K562 (cell line): ENCODE results near the gene UBE2O. TPM values are rescaled to one million over a fixed set of nuclear protein-coding genes. Genes with fewer than 3 reads are reported as not detected.

Experiments used
- ARID1B ChIP-seq: fragments of 450-650 bp; IDR thresholded peaks from 2 replicates; pipeline ENCODE4 v1.6.1; 2016; ENCODE audit warnings: antibody characterized with exemption, mild to moderate bottlenecking, inconsistent platforms
- C11orf30 ChIP-seq: fragments of 450-650 bp; IDR thresholded peaks from 2 replicates; pipeline ENCODE4 v1.6.1; 2016; ENCODE audit warnings: low read depth, mild to moderate bottlenecking
- GABPA ChIP-seq: fragments of 200-800 bp; sonication (Bioruptor generic); conservative IDR thresholded peaks from 2 replicates; pipeline ENCODE4 v1.6.1; 2016; ENCODE audit warnings: low read depth, missing genetic modification characterization, missing compliant biosample characterization
- HDAC8 ChIP-seq: fragments of 450-650 bp; IDR thresholded peaks from 2 replicates; pipeline ENCODE4 v1.6.1; 2016; ENCODE audit warnings: mild to moderate bottlenecking, missing genetic modification characterization, moderate library complexity, missing compliant biosample characterization
- MBD2 ChIP-seq: sonication (generic); IDR thresholded peaks from 2 replicates; pipeline ENCODE4 v1.6.1; 2016; ENCODE audit warnings: low read depth, borderline replicate concordance
- NR2C2 ChIP-seq, 2 experiments: fragments of 200-800 bp in 1 of 2; sonication (Bioruptor generic) in 1 of 2; sonication (generic) in 1 of 2; formaldehyde crosslinking in 1 of 2; IDR thresholded peaks; 2 replicates each; pipeline versions ENCODE4 v1.6.1 to v1.8.0; 2016 to 2022; ENCODE audit warnings: mild to moderate bottlenecking in 1 of 2, missing compliant biosample characterization in 1 of 2, missing genetic modification characterization in 1 of 2, missing genetic modification reagents in 1 of 2
- NR4A1 ChIP-seq, 2 experiments: fragments of 250-450 bp in 1 of 2; fragments of 450-650 bp in 1 of 2; sonication (Bioruptor Pico) in 1 of 2; IDR thresholded peaks; 2 replicates each; pipeline versions ENCODE4 v1.4.0 to v1.6.1; 2016 to 2020; ENCODE audit warnings: mild to moderate bottlenecking in 2 of 2, missing compliant biosample characterization in 1 of 2, missing genetic modification characterization in 1 of 2, moderate library complexity in 1 of 2
- SRF ChIP-seq, 2 experiments: fragments of 250-450, 450-650 bp in 1 of 2; sonication (Bioruptor Pico) in 1 of 2; sonication (generic) in 1 of 2; formaldehyde crosslinking; IDR thresholded peaks; 2 replicates each; pipeline versions ENCODE4 v1.5.0 to v1.5.1; 2020 to 2022; ENCODE audit warnings: mild to moderate bottlenecking in 1 of 2, missing genetic modification reagents in 1 of 2
- SUPT5H ChIP-seq: fragments of 450-650 bp; IDR thresholded peaks from 2 replicates; pipeline ENCODE4 v1.6.1; 2016
- polyA plus RNA-seq, 8 experiments: library from polyadenylated mRNA; depleted of rRNA in 4 of 8; stranded (reverse) in 5 of 8; unstranded in 3 of 8; fragments of >200 nt; fragmentation: Nextera tagmentation in 2 of 8; fragmentation: Illumina TruSeq in 1 of 8; extraction: Ambion mirVana in 2 of 8; extraction: Trizol in 1 of 8; gene quantifications; 2 replicates each; pipeline versions ENCODE4 v1.2.1 to v1.2.3, GENCODE V29; 2011 to 2014; ENCODE audit warnings: inconsistent platforms in 1 of 8, missing spikeins in 1 of 8
- total RNA-seq, 7 experiments: library from RNA; depleted of rRNA in 6 of 7; stranded (reverse); fragments of >200 nt in 6 of 7; fragmentation: Illumina TruSeq in 2 of 7; extraction: Trizol in 2 of 7; gene quantifications; 2 replicates each; pipeline versions ENCODE4 v1.2.1 to v1.2.3, GENCODE V29; 2011 to 2021; ENCODE audit warnings: low replicate concordance in 1 of 7
- TF ChIP-seq, protein P1 (sequence below): sonication (generic); formaldehyde crosslinking; IDR thresholded peaks from 2 replicates; pipeline ENCODE4 v1.8.0; 2023; ENCODE audit warnings: mild to moderate bottlenecking, missing genetic modification reagents
- TF ChIP-seq, protein P2 (sequence below): fragments of 450-650 bp; formaldehyde crosslinking; IDR thresholded peaks from 2 replicates; pipeline ENCODE4 v1.4.0; 2020; ENCODE audit warnings: mild to moderate bottlenecking, mixed read lengths
- TF ChIP-seq, protein P3 (sequence below): sonication (generic); formaldehyde crosslinking; IDR thresholded peaks from 2 replicates; pipeline ENCODE4 v1.4.0; 2020; ENCODE audit warnings: mild to moderate bottlenecking, missing genetic modification reagents
- TF ChIP-seq, protein P4 (sequence below): sonication (generic); formaldehyde crosslinking; IDR thresholded peaks from 2 replicates; pipeline ENCODE4 v1.8.0; 2023; ENCODE audit warnings: mild to moderate bottlenecking, missing genetic modification reagents
- TF ChIP-seq, protein P5 (sequence below): sonication (generic); formaldehyde crosslinking; IDR thresholded peaks from 2 replicates; pipeline ENCODE4 v1.8.1; 2023; ENCODE audit warnings: mild to moderate bottlenecking, missing genetic modification reagents

The UBE2O gene
- total and polyA plus RNA-seq, 9 of the 15 experiments (the other 6 are each of a cell fraction or from before 2014, with no cell fraction given): 1.6 to 39.7 (median 13.3) TPM

DNA sequence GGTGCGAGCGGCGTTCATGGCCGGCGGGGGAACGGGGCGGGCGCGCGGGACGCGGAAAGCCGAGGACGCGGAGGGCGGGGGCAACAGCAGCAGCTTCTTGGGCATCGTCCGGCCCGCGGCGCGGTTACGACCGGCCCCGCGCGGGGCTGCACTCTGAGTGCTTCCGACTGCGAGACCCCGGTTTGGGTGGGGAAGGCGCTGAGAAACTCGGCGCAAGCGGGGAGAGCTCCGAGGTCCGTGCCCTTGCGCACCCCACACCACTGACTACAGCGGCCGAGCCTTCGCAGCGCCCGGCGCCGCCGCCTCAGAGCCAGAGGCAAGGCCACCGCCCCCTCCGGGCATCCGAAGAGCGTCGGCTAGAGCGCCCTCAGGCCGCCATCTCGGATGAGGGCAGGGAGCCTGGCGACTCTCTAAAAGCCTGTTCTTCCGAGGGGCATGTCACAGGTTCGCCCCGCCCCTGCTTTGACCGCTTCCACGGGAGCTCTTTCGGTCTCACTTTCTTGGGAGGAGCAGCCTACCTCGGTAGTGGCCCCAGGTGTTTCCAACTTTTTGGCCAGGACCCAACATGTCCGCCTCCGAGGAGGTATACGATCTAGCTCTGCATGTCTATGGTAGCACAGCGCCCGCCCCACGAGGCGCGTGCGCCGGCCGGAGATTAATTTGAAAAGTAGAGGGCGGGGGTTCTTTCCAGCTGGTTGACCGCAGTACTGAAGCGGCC lies 99.2 kb downstream of the UBE2O start, which contains the start of gene PRPSAP1 (continued):
- TF ChIP-seq, protein P1, sequence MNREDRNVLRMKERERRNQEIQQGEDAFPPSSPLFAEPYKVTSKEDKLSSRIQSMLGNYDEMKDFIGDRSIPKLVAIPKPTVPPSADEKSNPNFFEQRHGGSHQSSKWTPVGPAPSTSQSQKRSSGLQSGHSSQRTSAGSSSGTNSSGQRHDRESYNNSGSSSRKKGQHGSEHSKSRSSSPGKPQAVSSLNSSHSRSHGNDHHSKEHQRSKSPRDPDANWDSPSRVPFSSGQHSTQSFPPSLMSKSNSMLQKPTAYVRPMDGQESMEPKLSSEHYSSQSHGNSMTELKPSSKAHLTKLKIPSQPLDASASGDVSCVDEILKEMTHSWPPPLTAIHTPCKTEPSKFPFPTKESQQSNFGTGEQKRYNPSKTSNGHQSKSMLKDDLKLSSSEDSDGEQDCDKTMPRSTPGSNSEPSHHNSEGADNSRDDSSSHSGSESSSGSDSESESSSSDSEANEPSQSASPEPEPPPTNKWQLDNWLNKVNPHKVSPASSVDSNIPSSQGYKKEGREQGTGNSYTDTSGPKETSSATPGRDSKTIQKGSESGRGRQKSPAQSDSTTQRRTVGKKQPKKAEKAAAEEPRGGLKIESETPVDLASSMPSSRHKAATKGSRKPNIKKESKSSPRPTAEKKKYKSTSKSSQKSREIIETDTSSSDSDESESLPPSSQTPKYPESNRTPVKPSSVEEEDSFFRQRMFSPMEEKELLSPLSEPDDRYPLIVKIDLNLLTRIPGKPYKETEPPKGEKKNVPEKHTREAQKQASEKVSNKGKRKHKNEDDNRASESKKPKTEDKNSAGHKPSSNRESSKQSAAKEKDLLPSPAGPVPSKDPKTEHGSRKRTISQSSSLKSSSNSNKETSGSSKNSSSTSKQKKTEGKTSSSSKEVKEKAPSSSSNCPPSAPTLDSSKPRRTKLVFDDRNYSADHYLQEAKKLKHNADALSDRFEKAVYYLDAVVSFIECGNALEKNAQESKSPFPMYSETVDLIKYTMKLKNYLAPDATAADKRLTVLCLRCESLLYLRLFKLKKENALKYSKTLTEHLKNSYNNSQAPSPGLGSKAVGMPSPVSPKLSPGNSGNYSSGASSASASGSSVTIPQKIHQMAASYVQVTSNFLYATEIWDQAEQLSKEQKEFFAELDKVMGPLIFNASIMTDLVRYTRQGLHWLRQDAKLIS: peak; percentile 63; the same call in 1 of the 2 replicates
- TF ChIP-seq, protein P2, sequence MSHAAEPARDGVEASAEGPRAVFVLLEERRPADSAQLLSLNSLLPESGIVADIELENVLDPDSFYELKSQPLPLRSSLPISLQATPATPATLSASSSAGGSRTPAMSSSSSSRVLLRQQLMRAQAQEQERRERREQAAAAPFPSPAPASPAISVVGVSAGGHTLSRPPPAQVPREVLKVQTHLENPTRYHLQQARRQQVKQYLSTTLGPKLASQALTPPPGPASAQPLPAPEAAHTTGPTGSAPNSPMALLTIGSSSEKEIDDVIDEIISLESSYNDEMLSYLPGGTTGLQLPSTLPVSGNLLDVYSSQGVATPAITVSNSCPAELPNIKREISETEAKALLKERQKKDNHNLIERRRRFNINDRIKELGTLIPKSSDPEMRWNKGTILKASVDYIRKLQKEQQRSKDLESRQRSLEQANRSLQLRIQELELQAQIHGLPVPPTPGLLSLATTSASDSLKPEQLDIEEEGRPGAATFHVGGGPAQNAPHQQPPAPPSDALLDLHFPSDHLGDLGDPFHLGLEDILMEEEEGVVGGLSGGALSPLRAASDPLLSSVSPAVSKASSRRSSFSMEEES (CRISPR knock-in tag): no peak
- no peak for TF ChIP-seq NR4A1 (CRISPR knock-in tag; IDR thresholded peaks at IDR 0.05)
- TF ChIP-seq NR4A1 (tag; IDR thresholded peaks at IDR 0.05): peak; percentile 96; the same call in 1 of the 2 replicates
- TF ChIP-seq SUPT5H: peak; percentile 86
- TF ChIP-seq GABPA: peak; percentile 70
- TF ChIP-seq, protein P3, sequence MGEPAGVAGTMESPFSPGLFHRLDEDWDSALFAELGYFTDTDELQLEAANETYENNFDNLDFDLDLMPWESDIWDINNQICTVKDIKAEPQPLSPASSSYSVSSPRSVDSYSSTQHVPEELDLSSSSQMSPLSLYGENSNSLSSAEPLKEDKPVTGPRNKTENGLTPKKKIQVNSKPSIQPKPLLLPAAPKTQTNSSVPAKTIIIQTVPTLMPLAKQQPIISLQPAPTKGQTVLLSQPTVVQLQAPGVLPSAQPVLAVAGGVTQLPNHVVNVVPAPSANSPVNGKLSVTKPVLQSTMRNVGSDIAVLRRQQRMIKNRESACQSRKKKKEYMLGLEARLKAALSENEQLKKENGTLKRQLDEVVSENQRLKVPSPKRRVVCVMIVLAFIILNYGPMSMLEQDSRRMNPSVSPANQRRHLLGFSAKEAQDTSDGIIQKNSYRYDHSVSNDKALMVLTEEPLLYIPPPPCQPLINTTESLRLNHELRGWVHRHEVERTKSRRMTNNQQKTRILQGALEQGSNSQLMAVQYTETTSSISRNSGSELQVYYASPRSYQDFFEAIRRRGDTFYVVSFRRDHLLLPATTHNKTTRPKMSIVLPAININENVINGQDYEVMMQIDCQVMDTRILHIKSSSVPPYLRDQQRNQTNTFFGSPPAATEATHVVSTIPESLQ (CRISPR knock-in tag): peak; percentile 19; the same call in 1 of the 2 replicates
- TF ChIP-seq SRF (CRISPR knock-in tag; IDR thresholded peaks at IDR 0.05): no peak; a peak in 1 of 4 replicates
- TF ChIP-seq HDAC8: peak; percentile 84
- TF ChIP-seq C11orf30: peak; percentile 54; the same call in 1 of the 2 replicates
- TF ChIP-seq, protein P4, sequence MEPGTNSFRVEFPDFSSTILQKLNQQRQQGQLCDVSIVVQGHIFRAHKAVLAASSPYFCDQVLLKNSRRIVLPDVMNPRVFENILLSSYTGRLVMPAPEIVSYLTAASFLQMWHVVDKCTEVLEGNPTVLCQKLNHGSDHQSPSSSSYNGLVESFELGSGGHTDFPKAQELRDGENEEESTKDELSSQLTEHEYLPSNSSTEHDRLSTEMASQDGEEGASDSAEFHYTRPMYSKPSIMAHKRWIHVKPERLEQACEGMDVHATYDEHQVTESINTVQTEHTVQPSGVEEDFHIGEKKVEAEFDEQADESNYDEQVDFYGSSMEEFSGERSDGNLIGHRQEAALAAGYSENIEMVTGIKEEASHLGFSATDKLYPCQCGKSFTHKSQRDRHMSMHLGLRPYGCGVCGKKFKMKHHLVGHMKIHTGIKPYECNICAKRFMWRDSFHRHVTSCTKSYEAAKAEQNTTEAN (CRISPR knock-in tag): 0 out of 2 replicates have a peak, but pooled peaks have one; percentile 34
- TF ChIP-seq MBD2: peak; percentile 78
- no peak for TF ChIP-seq NR2C2 (CRISPR knock-in tag; IDR thresholded peaks at IDR 0.05)
- peak; percentile 80 for TF ChIP-seq NR2C2 (tag; IDR thresholded peaks at IDR 0.05)
- TF ChIP-seq, protein P5, sequence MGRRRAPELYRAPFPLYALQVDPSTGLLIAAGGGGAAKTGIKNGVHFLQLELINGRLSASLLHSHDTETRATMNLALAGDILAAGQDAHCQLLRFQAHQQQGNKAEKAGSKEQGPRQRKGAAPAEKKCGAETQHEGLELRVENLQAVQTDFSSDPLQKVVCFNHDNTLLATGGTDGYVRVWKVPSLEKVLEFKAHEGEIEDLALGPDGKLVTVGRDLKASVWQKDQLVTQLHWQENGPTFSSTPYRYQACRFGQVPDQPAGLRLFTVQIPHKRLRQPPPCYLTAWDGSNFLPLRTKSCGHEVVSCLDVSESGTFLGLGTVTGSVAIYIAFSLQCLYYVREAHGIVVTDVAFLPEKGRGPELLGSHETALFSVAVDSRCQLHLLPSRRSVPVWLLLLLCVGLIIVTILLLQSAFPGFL (CRISPR knock-in tag): peak; percentile 32; the same call in 1 of the 2 replicates
- TF ChIP-seq ARID1B: 0 out of 2 replicates have a peak, but pooled peaks have one; percentile 22
